Uterus (tissue), 4 donors: Measurements from ENCODE around the gene TBC1D14. TPM values are rescaled to one million over a fixed set of nuclear protein-coding genes. Genes with fewer than 3 reads are reported as not detected.

Experiments
- DNase-seq, 2 donors: peaks; one replicate each; pipeline ENCODE4 v3.0.0-alpha.2; 2019 to 2020
- H3K27ac ChIP-seq, 2 donors: fragments of 200-600 bp; sonication (generic); 1 replicate in 1 of 2; 2 replicates in 1 of 2; pipeline ENCODE4 v1.5.1; 2016 to 2018
- H3K27me3 ChIP-seq, 2 donors: fragments of 200-600 bp; sonication (generic); one replicate each; pipeline ENCODE4 v1.5.1; 2018 to 2019; ENCODE audit warnings: control low read depth in 1 of 2
- H3K36me3 ChIP-seq, 2 donors: fragments of 200-600 bp; sonication (generic); one replicate each; pipeline ENCODE4 v1.5.1; 2019; ENCODE audit warnings: control low read depth in 1 of 2
- H3K4me1 ChIP-seq, 2 donors: fragments of 200-600 bp; sonication (generic); one replicate each; pipeline ENCODE4 v1.5.1; 2018 to 2019; ENCODE audit warnings: control low read depth in 1 of 2
- H3K4me3 ChIP-seq, 2 donors: fragments of 200-600 bp; sonication (generic); 1 replicate in 1 of 2; 2 replicates in 1 of 2; pipeline ENCODE4 v1.5.1; 2018 to 2019; ENCODE audit warnings: mild to moderate bottlenecking in 1 of 2
- H3K9me3 ChIP-seq, 2 donors: fragments of 200-600 bp; sonication (generic); one replicate each; pipeline ENCODE4 v1.5.1; 2019; ENCODE audit warnings: control low read depth in 1 of 2
- CTCF ChIP-seq, 4 experiments: fragments of 200-600 bp in 2 of 4; fragments of 450-650 bp in 2 of 4; sonication (generic) in 2 of 4; IDR thresholded peaks; one replicate each; pipeline ENCODE4 v1.5.1; 2016 to 2019; ENCODE audit warnings: antibody characterized with exemption in 4 of 4, mild to moderate bottlenecking in 2 of 4, moderate library complexity in 1 of 4
- POLR2A ChIP-seq, 2 donors: fragments of 450-650 bp; IDR thresholded peaks; one replicate each; pipeline ENCODE4 v1.6.1; 2016; ENCODE audit warnings: antibody characterized with exemption in 2 of 2, mild to moderate bottlenecking in 1 of 2, moderate library complexity in 1 of 2
- intact Hi-C: fragments of 100-400 bp; cut with DNase I; formaldehyde crosslinking; loops from one replicate; pipeline ENCODE4 v1.15.1; 2023; ENCODE audit warnings: low total_unique reads
- total RNA-seq, 4 donors: library from RNA; depleted of rRNA in 3 of 4; stranded (reverse); fragments of >200 nt in 3 of 4; gene quantifications; one replicate each; pipeline versions ENCODE4 v1.1.0 to v1.2.4, GENCODE V29; 2014 to 2023
- donor health status: DM: yes; HTN: yes; CAD: no.

Gene TBC1D14
- total RNA-seq, 4 donors from 2014 or later: 16.9 to 61.2 (median 28.1) TPM

- peak overlapping the region; percentile 47 to 59 for H3K27ac ChIP-seq
- H3K36me3 ChIP-seq: no peaks in the 10 kb centered on the region
- H3K4me3 ChIP-seq: no peak overlapping the region
- no peaks in the 10 kb centered on the region for H3K9me3 ChIP-seq
- intact Hi-C loops: no loop called here
- TF ChIP-seq CTCF (IDR thresholded peaks at IDR 0.05) (peak in 2 of 4 experiments; percentile 27 to 45), POLR2A (IDR thresholded peaks at IDR 0.05) (no peak)
- H3K4me1 ChIP-seq: peaks cover 0 to 11% of the 10 kb centered on the region in 2 donors
- DNase-seq: peak; percentile 40 to 69
- no peaks in the 10 kb centered on the region for H3K27me3 ChIP-seq
These were observed 8.0 kb downstream of the TBC1D14 start for GRCh38 chr4:6917461-6918271.

DNA sequence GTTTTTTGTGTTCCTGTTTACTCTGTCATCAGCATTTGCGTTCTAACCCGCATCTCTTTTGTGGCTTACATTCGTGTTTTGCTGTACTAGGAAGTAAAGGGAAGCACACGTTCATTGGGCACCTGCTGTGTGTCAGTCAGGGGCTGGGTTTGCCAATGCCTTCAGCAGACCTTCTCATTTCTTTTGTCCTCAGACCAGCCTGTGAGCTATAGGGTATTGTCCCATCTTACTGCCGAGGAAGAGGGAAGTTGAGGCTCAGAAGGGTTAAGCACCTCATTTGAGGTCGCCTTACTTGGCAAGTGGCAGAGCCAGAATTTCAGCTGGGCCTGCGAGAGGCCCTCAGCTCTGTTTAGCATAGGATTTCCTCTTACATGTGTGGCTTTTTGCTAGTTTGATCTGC, 8.7 kb downstream of the TBC1D14 start:
- H3K4me3 ChIP-seq: no peak overlapping the region
- H3K27me3 ChIP-seq: no peaks in the 10 kb centered on the region
- no peaks in the 10 kb centered on the region for H3K9me3 ChIP-seq
- TF ChIP-seq POLR2A (IDR thresholded peaks at IDR 0.05): no peak
- no peak for TF ChIP-seq CTCF (IDR thresholded peaks at IDR 0.05)
- intact Hi-C loops: no loop called here
- no peaks in the 10 kb centered on the region for H3K36me3 ChIP-seq
- peaks cover 0 to 11% of the 10 kb centered on the region in 2 donors for H3K4me1 ChIP-seq
- no peak overlapping the region for H3K27ac ChIP-seq
- DNase-seq: no peak

DNA sequence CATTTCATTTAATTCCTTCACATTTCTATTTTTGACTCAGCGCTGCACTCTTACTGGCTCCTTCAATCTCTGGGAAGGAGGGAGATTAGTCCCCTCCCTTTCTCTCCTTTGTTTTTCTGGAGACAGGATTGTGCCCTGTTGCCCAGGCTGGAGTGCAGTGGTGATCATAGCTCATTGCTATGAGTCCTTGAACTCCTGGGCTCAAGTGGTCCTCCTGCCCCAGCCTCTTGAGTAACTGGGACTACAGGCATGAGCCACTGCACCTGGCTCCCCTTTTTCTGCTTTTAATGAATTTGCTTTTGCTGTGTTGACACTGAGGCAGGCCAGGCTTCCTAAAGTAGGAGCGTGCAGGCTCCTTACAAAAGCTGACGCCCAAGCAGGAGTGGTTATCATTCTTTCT, 10.5 kb downstream of the TBC1D14 start:
- Histone ChIP-seq H3K27ac (no peak overlapping the region), H3K36me3 (no peaks in the 10 kb centered on the region), H3K9me3 (no peaks in the 10 kb centered on the region), H3K4me1 (peaks cover 0 to 11% of the 10 kb centered on the region in 2 donors), H3K27me3 (no peaks in the 10 kb centered on the region), H3K4me3 (no peak overlapping the region)
- intact Hi-C loops: no loop called here
- no peak for DNase-seq
- TF ChIP-seq CTCF (IDR thresholded peaks at IDR 0.05) (no peak), POLR2A (IDR thresholded peaks at IDR 0.05) (no peak)

DNA sequence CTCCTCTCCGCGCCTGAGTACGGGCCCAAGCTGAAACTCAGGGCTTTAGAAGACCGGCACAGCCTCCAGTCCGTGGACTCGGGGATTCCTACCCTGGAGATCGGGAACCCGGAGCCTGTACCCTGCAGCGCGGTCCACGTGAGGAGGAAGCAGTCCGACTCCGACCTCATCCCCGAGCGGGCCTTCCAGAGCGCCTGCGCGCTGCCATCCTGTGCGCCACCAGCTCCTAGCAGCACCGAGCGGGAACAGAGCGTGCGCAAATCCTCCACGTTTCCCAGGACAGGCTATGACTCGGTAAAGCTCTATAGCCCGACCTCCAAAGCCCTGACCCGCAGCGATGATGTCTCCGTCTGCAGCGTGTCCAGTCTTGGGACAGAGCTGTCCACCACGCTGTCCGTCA, 13.9 kb downstream of the TBC1D14 start:
- no peak for DNase-seq

More for the DNA sequence above, 13.9 kb downstream of the TBC1D14 start:
- H3K9me3 ChIP-seq: no peaks in the 10 kb centered on the region
- intact Hi-C loops: no loop called here
- TF ChIP-seq POLR2A (IDR thresholded peaks at IDR 0.05) (no peak), CTCF (IDR thresholded peaks at IDR 0.05) (no peak)
- peaks cover 0 to 7% of the 10 kb centered on the region in 2 donors for H3K4me1 ChIP-seq
- H3K27ac ChIP-seq: no peak overlapping the region
- no peaks in the 10 kb centered on the region for H3K36me3 ChIP-seq
- no peaks in the 10 kb centered on the region for H3K27me3 ChIP-seq
- no peak overlapping the region for H3K4me3 ChIP-seq
